GM23248 (cell line): ENCODE results near the gene ATF3. TPM values are rescaled to one million over a fixed set of nuclear protein-coding genes. Genes with fewer than 3 reads are reported as not detected.

Experiments
- DNase-seq: peaks from one replicate; pipeline ENCODE4 v3.0.0-alpha.2; 2015
- H2AFZ ChIP-seq: fragments of 200-600 bp; sonication (generic); 2 replicates; pipeline ENCODE4 v1.6.1; 2016; ENCODE audit warnings: antibody characterized with exemption
- H3F3A ChIP-seq: fragments of 200-600 bp; sonication (generic); 2 replicates; pipeline ENCODE4 v1.6.1; 2016; ENCODE audit warnings: mild to moderate bottlenecking, antibody characterized with exemption, mixed run types; ENCODE audit not compliant: insufficient read depth
- H3K27ac ChIP-seq: fragments of 200-600 bp; sonication (generic); 2 replicates; pipeline ENCODE4 v1.5.1; 2016; ENCODE audit warnings: mild to moderate bottlenecking
- H3K27me3 ChIP-seq: fragments of 200-600 bp; sonication (generic); replicated peaks from 2 replicates; pipeline ENCODE4 v1.6.1; 2016; ENCODE audit warnings: mild to moderate bottlenecking; ENCODE audit not compliant: insufficient read depth
- H3K36me3 ChIP-seq: fragments of 200-600 bp; sonication (generic); 2 replicates; pipeline ENCODE4 v1.6.1; 2016; ENCODE audit warnings: low read depth, mild to moderate bottlenecking
- H3K4me1 ChIP-seq: fragments of 200-600 bp; sonication (generic); 2 replicates; pipeline ENCODE4 v1.6.1; 2016; ENCODE audit warnings: mild to moderate bottlenecking; ENCODE audit not compliant: insufficient read depth
- H3K4me2 ChIP-seq: fragments of 200-600 bp; sonication (generic); one replicate; pipeline ENCODE4 v1.6.1; 2016; ENCODE audit warnings: mild to moderate bottlenecking; ENCODE audit not compliant: unreplicated experiment
- H3K4me3 ChIP-seq: fragments of 200-600 bp; sonication (generic); 2 replicates; pipeline ENCODE4 v1.5.1; 2016; ENCODE audit warnings: mild to moderate bottlenecking
- H3K79me2 ChIP-seq: fragments of 200-600 bp; sonication (generic); 2 replicates; pipeline ENCODE4 v1.6.1; 2016; ENCODE audit warnings: mild to moderate bottlenecking; ENCODE audit not compliant: insufficient read depth
- H3K9ac ChIP-seq: fragments of 200-600 bp; sonication (generic); 2 replicates; pipeline ENCODE4 v1.6.1; 2016; ENCODE audit warnings: mild to moderate bottlenecking
- H3K9me2 ChIP-seq: fragments of 200-600 bp; sonication (generic); 2 replicates; pipeline ENCODE4 v1.6.1; 2016; ENCODE audit warnings: mixed run types, mild to moderate bottlenecking, moderate library complexity; ENCODE audit not compliant: insufficient read depth
- H3K9me3 ChIP-seq: fragments of 200-600 bp; sonication (generic); one replicate; pipeline ENCODE4 v1.6.1; 2017; ENCODE audit warnings: low read depth
- H4K20me1 ChIP-seq: fragments of 200-600 bp; sonication (generic); 2 replicates; pipeline ENCODE4 v1.6.0; 2016; ENCODE audit not compliant: insufficient read depth
- EZH2 ChIP-seq: fragments of 200-600 bp; sonication (generic); IDR thresholded peaks from 2 replicates; pipeline ENCODE4 v1.6.1; 2018; ENCODE audit warnings: antibody characterized with exemption, mild to moderate bottlenecking; ENCODE audit not compliant: insufficient read depth, poor library complexity, severe bottlenecking
- EZH2phosphoT487 ChIP-seq: fragments of 200-600 bp; sonication (generic); IDR thresholded peaks from 2 replicates; pipeline ENCODE4 v1.6.1; 2018; ENCODE audit warnings: antibody characterized with exemption, moderate library complexity, mild to moderate bottlenecking, low read depth; ENCODE audit not compliant: insufficient read depth
- WGBS, 2 experiments: methylation state at CpG; one replicate each; pipeline ENCODE4 v1.1.6; 2015 to 2017; ENCODE audit warnings: low lambda C conversion rate in 2 of 2, low coverage in 1 of 2; ENCODE audit errors: missing lambda C conversion rate in 2 of 2; 5-methylcytosine and 5-hydroxymethylcytosine counted together
- in situ Hi-C: fragments of 300-500 bp; cut with MboI; formaldehyde crosslinking; loops from 2 replicates; pipeline ENCODE4 v1.15.0; 2020
- polyA plus RNA-seq: library from polyadenylated mRNA; unstranded; fragments of >200 nt; fragmentation: Nextera tagmentation; extraction: Ambion mirVana; gene quantifications from 2 replicates; pipeline ENCODE4 v1.2.1, GENCODE V29; 2016
- total RNA-seq: library from RNA; depleted of rRNA; stranded (reverse); fragments of >200 nt; shearing (Covaris generic); gene quantifications from 2 replicates; pipeline ENCODE4 v1.2.3, GENCODE V29; 2014

The ATF3 gene
- total and polyA plus RNA-seq, 2 experiments from 2014 or later: 0.86 to 1.7 TPM

GRCh38 chr1:212640223-212640878, 31.8 kb downstream of the ATF3 start:
- no peak for TF ChIP-seq EZH2phosphoT487
- no peak for TF ChIP-seq EZH2
- H3F3A ChIP-seq: peaks cover 14% of the 10 kb centered on the region; the same call in 1 of the 2 replicates
- H3K36me3 ChIP-seq: no peaks in the 10 kb centered on the region
- H3K27ac ChIP-seq: no peak overlapping the region
- H3K4me1 ChIP-seq: peaks cover 27% of the 10 kb centered on the region
- no peak overlapping the region for H3K4me2 ChIP-seq
- H3K9ac ChIP-seq: no peak overlapping the region
- DNase-seq: no peak
- 94 to 96% methylated on average over 3 of the region's 3 CpGs for WGBS, 2 experiments
- H2AFZ ChIP-seq: no peak overlapping the region
- H3K9me3 ChIP-seq: no peaks in the 10 kb centered on the region
- no peaks in the 10 kb centered on the region for H4K20me1 ChIP-seq
- H3K27me3 ChIP-seq: 0 out of 2 replicates have a peak, but pooled peaks cover 2% of the 10 kb centered on the region
- no peak overlapping the region for H3K4me3 ChIP-seq
- H3K9me2 ChIP-seq: no peaks in the 10 kb centered on the region
- in situ Hi-C loops: no loop called here
- H3K79me2 ChIP-seq: no peaks in the 10 kb centered on the region

- no peaks in the 10 kb centered on the region for H3K79me2 ChIP-seq
- no peak for TF ChIP-seq EZH2
- no peak for TF ChIP-seq EZH2phosphoT487
- no peak overlapping the region for H3K4me3 ChIP-seq
- H3K27ac ChIP-seq: no peak overlapping the region
- H3K27me3 ChIP-seq: 0 out of 2 replicates have a peak, but pooled peaks cover 2% of the 10 kb centered on the region
- H2AFZ ChIP-seq: no peak overlapping the region
- no peak overlapping the region for H3K9ac ChIP-seq
- 44 to 58% methylated on average over 1 of the region's 1 CpG for WGBS, 2 experiments
- H3K4me2 ChIP-seq: no peak overlapping the region
- H3K9me3 ChIP-seq: no peaks in the 10 kb centered on the region
- H3K4me1 ChIP-seq: peaks cover 17% of the 10 kb centered on the region
- H4K20me1 ChIP-seq: no peaks in the 10 kb centered on the region
- no peaks in the 10 kb centered on the region for H3K36me3 ChIP-seq
- DNase-seq: peak; percentile 49
- H3K9me2 ChIP-seq: no peaks in the 10 kb centered on the region
- peaks cover 12% of the 10 kb centered on the region; the same call in 1 of the 2 replicates for H3F3A ChIP-seq
- in situ Hi-C loops: no loop called here
Observed at GRCh38 chr1:212641956-212642355, 33.4 kb downstream of the ATF3 start.

DNA sequence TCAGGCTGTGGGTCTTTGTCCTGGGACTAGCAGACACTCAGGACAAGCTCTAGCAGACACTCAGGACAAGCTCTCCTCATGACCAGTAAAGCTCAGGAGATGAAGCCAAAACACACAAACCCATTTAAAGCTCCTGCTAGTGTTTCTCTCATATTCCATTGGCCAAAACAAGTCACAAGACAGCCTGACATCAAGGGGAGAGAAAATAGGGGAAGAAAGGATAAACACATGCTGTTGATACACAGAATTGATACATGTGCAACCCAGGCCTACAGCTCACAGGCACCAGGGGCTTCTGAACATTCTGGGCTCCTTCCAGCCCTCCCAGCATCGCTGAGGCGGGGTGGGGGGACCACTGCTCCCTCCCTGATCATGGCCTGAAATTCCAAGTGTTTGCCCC, 35.3 kb downstream of the ATF3 start:
- in situ Hi-C loops: no loop called here
- Histone ChIP-seq H3K4me3 (no peak overlapping the region), H3K79me2 (no peaks in the 10 kb centered on the region), H3K4me2 (no peak overlapping the region), H3K9me2 (no peaks in the 10 kb centered on the region), H3K27ac (no peak overlapping the region), H3K4me1 (no peaks in the 10 kb centered on the region), H3K9ac (no peak overlapping the region), H2AFZ (no peak overlapping the region), H3K9me3 (no peaks in the 10 kb centered on the region), H3K36me3 (no peaks in the 10 kb centered on the region), H3K27me3 (0 out of 2 replicates have a peak, but pooled peaks cover 2% of the 10 kb centered on the region), H4K20me1 (no peaks in the 10 kb centered on the region), H3F3A (no peaks in the 10 kb centered on the region)
- 53 to 61% methylated on average over 2 of the region's 2 CpGs for WGBS, 2 experiments
- DNase-seq: no peak
- TF ChIP-seq EZH2: no peak
- TF ChIP-seq EZH2phosphoT487: no peak

DNA sequence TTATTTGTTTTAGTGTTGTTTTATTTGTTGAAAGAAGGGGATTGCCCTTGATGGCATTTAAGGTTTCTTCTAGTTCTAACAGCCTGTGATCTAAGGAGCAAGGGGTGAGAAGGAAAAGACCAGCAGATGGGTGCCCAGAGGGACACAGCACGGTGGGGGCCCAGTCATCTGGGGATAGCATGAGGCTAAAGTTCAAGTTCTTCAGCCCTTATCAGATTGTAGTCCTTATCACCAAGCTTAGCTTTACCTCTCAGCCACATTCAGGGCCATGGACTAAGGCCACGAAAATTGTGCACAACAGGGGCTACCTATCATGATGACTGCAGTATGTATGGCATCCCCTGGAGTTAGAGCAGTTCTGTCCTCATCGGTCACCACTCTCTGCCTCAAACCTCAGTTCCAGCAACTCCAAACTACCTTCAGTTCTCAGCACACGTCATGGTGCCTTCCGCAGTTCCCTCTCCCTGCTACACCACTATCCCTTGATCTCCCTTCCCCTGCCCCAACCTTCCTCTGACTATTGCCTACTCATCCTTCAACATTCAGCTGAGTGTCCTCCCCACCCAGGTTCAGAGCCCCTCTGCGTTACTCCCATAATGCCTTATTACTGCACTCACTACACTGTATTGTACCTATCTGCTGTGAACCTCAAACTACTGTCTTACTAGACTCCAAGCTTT, 36.4 kb downstream of the ATF3 start:
- TF ChIP-seq EZH2phosphoT487 (no peak), EZH2 (no peak)
- H3F3A ChIP-seq: no peaks in the 10 kb centered on the region
- H3K9me2 ChIP-seq: no peaks in the 10 kb centered on the region
- no peak for DNase-seq
- H3K4me2 ChIP-seq: no peak overlapping the region
- H3K36me3 ChIP-seq: no peaks in the 10 kb centered on the region
- no peak overlapping the region for H3K4me3 ChIP-seq
- H3K9me3 ChIP-seq: no peaks in the 10 kb centered on the region
- 74 to 77% methylated on average over 6 of the region's 6 CpGs for WGBS, 2 experiments
- no peaks in the 10 kb centered on the region for H4K20me1 ChIP-seq
- 0 out of 2 replicates have a peak, but pooled peaks cover 2% of the 10 kb centered on the region for H3K27me3 ChIP-seq
- H3K79me2 ChIP-seq: no peaks in the 10 kb centered on the region
- no peak overlapping the region for H2AFZ ChIP-seq
- no peak overlapping the region for H3K27ac ChIP-seq
- in situ Hi-C loops: no loop called here
- H3K4me1 ChIP-seq: no peaks in the 10 kb centered on the region
- H3K9ac ChIP-seq: no peak overlapping the region
